ENCODE measurements around the gene SPON1. TPM values are rescaled to one million over a fixed set of nuclear protein-coding genes. Genes with fewer than 3 reads are reported as not detected.

SPON1 gene
- total RNA-seq, 1 experiment from 2014 or later, result not detected

DNA sequence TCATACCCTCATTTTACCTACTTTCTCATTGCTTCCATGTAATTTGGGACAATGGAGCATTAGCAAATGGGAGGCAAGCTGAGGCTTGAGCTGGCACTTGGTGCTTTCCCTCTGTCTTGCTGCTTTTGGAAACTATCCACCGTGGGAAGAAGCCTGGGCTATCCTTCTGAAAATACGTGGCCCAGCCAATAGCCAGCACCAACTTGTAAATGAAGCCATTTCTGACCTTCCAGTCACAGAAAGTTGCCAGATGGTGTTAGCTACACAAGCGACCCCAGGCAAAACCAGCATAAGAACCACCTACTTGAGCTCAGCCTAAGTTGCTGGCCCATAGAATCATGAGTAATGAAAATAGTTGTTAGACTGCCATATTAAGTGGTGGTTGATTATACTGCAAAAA is 18.5 kb upstream of the SPON1 start:
- DNase-seq (ENCODE audit: low read depth), result peak; percentile 53

DNA sequence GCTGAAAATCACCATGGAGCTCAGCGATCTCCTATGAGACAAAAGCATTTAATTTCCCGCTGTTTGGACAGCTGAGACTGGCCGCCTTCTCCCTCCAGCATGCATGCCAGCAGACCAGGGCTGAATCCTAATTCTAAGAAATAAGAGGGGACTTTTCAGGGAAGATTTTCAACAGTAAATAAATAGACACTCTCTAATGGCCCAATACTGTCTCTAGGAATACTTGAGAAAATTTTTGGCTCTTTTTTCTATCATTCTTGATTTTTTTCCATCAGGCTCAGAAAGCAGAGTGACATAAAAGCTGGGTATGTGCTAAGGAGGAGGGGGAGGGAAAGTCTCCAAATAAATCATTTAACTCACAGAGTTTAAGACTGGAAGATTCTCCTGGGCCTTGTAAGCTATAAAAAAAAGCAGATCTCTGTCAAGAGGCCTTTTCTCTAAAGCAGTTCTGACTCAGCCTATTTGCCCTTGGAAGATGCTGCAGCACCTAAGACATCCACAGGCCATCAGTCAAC is 17.6 kb upstream of the SPON1 start:
- DNase-seq (ENCODE audit: low read depth), result no peak

DNA sequence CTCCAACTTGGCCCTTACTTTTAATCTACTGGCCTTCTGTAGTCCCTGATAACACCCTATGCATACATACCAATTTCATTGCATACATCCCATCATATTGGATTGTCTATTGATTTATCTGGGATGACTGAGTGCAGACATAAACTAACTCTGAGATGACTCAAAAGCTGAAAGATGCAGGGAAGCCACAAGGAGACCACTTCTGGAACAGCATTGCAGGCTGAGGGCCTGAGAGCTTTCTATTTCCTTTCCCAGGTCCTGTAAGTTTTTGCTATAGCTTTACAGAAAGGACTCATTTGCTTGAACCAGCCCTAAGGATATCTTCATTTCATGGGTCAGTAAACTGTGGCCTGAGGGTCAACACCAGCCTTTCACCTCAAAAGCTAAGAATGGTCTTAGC is 15.1 kb upstream of the SPON1 start:
- no peak for DNase-seq (ENCODE audit: low read depth)

DNA sequence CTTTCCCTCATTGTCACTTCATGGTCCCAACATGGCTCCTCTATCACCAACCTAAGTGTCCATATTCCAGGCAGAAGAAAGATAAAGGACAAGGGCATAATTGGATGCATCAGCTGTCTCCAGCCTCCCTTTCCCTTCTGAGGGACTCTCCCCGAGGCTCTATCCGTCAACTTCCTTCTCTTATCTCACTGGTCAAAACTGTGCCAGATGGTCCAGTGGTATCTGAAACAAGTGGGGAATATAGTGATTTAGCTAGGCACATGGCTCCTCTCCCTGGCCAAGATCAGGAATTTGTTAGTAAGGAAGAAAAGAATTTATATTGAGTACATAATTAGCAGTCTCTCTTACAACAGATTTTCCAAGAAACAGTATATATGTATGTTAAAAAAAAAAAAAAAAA is 12.6 kb upstream of the SPON1 start:
- DNase-seq (ENCODE audit: low read depth), result peak; percentile 77

DNA sequence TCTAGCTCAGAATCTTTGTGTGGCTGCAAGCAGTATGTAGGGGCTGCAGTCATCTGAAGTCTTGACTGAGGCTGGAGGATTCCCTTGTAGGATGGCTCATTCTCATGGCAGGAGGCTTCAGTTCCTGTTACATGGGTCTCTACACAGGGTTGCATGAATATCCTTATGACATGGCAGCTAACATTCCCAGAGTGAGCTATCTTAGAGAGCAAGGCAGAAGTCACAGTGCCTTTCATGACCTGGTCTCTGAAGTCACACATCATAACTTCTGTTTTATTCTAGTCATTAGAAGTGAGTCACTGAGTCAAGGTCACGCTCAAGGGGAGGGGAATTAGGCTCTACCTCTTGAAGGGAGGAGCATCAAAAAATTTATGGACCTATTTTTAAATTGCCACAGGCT is 10.3 kb upstream of the SPON1 start:
- DNase-seq (ENCODE audit: low read depth), result no peak

DNA sequence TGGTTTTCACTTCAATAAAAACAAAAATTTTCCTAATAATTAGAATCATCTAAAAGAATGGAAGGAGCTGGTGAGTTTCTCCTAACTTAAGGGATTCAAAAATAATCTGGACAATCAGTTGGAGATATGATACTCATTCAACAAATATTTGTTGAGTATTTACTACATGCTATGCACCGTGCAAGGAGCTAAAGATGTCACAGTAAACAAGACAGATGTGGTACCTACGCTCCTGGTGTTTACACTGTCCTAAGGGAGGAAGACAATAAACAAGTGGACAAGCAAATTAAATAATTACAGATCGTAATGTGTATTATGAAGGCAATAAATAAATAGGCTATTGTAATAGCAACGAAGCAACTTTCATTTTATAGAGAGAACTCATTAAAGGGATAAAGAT is 9.9 kb upstream of the SPON1 start:
- DNase-seq (ENCODE audit: low read depth), result no peak

DNA sequence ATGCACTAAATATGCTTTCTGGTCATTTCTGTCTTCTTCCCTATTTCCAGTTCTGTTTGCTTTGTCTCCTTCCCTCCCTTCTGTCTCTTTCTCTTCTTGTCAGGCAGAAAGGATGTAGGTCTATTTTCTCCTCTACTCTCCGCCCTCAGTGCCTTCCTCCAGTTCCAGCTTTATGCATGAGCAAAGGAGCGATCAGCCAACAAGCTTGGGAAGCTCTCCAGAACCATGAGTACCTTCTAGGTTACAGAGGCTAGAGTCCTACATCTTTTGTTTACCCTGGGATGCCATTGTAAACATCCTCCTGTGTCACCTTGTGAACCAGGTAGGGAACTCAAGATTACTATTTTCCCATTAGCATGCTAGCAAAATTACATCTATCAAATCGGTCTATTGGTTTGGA is 7.9 kb upstream of the SPON1 start:
- DNase-seq (ENCODE audit: low read depth), result no peak

DNA sequence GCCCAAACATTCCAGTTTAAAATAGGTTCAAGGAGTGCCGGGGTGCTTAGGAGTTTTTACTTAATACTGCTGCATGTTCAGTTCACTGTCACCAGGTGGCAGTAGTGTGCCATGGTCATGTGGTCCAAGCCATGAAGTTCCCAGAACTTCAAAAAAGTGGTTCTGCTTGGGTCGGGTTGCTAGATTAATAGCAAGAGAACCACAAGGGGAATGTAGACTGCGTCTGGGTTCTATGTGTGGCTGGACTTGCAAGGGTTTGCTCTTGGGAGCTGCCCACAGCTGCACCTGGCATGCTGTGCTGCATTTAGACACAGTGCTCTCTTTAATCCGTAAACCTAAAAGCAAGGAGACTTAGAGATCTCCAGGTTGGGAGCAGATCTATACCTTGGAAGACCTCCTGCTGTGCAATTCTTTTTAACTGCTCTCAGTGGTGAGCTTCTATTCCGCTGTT is 6.5 kb upstream of the SPON1 start:
- peak; percentile 47 for DNase-seq (ENCODE audit: low read depth)

DNA sequence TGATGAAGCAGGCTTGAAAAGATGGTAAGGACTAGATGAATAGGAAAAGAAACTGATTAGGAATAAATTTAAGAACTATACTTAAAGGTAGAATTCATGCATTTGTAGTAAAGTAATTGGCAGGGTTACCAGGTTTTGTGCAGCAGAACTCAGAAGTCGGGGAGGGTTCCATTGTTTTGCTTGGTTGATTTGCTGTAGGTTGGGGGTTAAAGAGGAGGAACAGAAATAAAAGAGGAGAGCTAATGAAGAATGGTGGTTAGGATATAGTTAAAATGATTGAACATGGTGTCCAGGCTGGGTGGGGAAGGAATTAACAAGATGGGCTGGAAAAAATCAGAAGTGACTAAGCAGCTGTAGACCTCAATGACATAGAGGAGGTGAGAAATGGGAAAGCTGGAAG is 5.5 kb upstream of the SPON1 start:
- no peak for DNase-seq (ENCODE audit: low read depth)

DNA sequence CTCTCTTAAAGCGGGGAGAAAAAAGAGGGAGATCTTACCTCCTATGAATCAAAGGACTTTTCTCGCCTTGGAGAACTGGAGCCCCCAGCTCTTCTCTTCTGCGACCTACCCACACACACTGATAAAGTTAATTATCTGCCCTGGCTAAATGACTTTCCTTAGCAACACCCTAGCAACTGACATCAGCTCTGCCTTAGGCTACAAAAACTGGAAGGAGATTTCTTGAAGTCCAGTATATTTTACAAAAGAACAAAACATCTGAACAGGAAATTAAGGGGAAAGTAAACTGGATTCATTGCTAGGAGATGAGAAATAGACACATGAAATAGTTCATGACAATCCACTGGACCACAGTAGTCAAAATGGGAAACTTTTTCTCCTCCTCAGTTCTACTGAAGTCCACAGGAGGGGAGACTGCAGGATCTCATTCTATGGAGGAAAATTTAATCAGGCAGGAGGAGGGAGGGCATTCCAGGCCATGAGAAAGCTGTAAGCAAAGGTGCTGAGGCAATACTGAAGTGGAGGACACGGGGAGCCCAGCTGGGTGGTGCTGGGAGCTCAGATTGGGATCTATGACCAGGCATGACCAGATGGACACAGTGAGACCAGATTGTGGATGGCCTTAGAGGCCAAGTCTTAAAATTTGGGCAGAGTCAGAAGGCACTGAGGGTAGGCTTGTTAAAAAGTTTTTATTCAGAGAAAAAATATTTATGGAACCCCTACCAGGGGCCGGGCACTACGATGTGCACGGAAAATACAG is 3.7 kb upstream of the SPON1 start:
- DNase-seq (ENCODE audit: low read depth), result no peak

DNA sequence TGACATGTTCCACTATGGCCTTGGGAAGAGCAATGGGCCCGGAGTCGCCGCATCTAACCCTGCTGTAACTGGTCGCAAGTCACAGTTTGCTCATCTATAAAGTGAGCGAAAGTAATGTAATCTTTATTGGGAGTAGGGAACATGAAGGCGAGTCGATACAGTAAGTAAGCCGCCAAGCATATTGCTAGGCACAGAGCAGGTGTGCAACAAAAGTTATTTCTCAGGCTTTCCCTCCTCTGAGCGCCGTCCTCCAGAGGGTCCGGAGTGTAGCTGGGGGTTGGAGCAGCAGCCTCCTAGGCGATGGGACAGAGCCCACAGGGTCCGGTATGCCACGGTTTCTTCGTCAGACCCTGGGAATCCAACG is 343 bp upstream of the SPON1 start:
- DNase-seq (ENCODE audit: low read depth), result no peak

DNA sequence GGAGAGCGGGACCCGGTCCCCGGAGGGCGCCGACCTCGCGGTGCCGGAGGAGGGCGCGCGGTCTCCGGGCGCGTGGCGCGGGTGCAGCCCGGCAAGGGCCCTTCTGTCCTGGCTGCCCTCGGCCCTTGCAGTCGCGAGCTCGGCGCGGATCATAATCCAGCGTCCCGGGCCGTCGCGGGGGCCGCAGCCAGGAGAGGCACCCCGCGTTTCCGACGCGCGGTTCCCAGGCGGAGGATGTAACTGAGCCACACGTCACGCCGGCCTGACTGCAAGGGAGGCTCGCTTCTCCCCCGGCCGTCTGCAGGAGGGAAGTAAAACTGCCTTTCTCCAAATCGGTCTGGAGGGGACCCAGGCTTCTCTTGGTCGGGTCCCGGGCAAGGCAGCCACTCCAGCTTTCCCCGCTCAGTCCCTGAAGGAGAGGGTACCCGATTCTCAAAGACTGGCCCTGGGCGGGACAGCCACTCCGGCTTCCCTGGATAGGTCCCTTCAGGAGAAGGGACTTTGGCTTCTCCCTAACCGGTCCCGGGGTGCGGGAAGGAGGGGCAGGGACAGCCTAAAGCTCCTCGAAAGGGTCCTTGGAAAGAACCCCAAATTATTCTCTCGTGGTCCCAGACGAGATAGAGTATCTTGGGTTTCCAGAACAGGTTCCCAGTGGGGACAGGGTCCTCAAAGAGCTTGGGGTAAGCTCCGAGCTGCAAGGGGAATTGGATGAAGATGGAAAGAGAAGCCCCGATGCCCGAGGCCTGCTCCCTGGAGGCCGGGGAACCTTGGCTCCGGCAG is 836 bp downstream of the SPON1 start:
- DNase-seq (ENCODE audit: low read depth), result no peak

DNA sequence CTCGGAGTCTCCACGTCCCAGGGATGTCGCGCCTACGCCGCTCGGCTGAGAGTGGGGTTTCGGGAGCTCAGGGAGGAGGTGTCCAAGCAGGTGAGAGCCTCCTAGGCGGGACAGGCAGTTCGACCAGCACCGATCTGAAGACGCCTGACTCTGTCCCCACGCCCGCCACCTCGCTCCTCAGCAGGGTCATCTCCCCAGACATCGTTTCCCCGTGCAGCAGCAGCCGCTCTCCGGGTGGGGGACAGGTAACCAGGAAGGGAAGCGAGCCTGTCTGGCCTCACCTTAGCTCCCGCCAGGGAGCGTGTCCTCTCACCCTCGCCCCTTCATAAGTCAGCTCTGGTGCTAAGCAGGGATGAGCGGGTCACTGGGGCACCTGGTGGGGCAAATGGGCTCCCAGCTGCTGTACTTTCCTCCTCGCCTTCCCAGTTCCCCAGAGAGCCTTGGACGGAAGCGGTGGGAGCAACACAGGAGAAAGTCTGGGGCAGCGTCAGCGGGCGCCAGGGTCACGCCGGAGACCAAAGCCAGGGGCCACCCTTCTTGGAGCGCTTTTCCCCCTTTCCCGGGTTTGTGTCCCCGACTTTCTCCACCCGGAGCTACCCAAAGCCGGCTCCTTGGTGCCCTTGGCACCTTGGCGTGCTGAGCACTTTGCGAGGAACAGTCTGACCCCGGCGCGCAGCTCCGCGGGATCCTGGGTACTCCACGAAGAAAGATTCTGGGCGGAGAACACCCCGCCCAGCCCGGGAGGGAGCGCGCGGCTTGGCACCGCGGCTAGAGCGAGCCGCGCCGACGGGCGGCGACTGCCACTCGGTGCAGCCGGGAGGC is 1.6 kb downstream of the SPON1 start:
- no peak for DNase-seq (ENCODE audit: low read depth)

DNA sequence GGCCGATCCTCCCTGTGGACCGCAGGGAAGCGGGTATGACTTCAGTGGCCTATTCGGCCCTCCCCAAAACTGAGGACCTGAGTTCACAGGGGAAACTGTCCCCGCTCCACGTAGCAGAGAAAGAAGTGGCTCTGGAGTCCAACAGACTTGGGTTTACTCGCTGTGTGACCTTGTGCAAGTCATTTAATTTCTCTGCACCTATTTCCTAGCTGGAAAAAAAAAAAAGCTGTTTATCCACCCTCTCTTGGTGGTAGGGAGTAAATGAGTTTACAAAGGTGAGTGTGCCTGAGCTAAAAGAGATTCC is 2.2 kb downstream of the SPON1 start:
- no peak for DNase-seq (ENCODE audit: low read depth)

DNA sequence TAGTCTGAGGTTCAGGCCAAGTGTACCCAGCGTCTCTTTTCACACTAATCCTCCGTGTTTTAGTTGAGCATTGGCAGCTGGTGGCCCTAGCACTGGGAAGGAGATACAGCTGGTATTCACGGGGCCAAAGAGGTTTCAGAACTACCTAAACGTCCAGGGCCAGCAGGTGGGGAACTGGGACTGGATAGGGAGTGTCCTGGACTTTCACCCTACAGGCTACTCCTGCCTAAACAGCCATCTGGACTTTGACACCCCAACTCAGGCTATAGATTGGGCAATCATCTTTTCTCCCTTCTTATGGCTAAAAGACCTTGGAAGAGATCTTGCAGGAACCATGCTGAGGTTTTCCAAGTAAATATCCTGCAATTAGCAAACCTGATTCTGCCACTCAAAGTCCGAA is 2.8 kb downstream of the SPON1 start:
- no peak for DNase-seq (ENCODE audit: low read depth)

DNA sequence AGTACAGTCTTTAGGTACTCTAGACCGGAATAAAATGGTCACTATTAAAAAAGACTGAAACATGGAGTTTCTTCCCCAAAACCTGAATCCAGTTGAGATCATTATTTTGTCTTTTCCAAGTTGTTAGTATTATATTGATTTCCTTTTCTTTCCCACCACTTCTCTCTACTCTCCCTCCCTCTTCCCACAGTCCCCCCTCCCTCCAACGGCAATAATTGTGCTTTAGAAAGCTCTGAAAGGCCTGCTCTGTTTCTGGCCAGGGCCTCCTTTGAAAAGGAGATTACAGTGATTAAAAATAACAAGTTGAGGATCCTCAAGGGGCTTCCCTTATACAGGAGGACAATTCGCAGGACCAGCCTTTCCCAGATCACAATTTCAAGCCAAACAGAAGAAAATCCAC is 3.5 kb downstream of the SPON1 start:
- DNase-seq (ENCODE audit: low read depth), result no peak

DNA sequence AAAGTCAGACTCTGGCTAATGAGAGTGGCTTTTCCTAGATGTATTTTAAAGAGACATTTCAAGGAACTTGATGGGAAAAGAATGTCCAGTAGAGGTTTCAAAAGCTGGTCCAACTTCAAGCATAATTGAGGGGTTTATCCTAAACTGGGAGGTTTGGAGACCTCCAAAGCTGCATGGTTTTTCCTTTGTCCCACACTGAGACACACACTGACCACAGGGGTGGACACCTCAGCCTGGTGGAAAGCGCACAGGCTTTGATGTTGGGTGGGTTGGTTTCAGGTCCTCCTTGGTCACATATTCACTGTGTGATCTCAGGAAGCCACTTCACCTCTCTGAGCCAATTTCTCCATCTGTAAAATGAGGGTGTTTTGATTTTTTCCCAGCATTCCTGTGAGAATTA is 4.0 kb downstream of the SPON1 start:
- no peak for DNase-seq (ENCODE audit: low read depth)

DNA sequence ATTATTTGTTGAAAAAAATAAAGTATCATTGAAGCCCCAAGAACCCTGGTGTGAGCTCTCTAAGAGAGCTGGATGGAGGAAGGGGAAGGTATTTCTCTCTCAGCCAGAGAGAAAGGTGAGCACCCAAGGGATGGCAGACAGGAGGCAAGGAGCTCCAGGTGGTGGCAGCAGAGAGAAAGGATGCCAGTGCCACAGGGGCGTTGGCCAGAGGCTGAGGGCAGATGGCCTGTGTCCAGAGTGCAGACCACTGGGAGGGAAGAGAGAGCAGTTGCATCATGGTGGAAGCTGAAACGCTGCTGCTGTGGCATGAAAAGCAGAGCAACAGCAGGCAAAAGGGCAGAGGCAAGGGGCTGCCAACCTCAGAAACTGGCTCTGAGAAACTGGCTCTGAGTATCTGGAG is 8.5 kb downstream of the SPON1 start:
- no peak for DNase-seq (ENCODE audit: low read depth)

DNA sequence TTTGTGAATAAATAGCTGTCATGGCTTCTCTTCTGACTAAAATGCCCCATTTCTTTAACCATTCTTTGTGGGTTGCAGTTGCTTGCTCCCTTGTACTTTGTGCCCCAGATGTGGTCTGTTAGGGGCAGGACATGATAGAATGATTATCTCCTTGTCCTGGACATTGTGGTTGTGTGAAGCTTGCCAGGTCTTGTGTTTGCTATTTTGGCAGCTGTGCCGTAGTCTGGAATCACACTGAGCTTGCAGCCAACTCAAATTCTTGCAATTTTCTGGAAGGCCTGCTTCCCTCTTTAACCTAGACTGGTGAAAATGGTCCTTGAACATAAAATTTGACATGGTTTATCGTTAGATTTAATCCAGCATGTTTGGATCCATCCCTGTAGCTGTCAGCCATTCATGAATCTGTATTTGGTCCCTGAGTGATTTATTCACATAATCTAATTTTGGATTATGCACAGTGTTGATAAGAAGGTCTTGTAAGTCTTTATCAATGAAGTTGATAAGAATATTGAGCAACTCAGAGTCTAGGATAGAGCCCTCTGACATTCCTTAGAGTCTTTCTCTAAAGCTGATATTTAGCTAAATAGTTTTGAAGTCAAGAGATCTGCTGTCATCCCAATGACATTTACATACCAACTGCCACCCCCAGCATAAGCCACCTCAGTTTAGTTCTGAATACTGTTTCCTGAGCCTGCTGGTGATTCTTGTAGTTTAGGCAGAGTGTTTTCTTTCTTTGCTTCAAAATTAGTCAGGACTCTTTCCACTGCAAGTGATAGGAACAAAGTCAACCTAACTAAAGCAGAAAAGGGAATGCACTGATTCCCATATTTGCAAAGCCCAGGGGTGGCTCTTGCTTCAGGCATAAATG is 9.8 kb downstream of the SPON1 start:
- DNase-seq (ENCODE audit: low read depth), result no peak

DNA sequence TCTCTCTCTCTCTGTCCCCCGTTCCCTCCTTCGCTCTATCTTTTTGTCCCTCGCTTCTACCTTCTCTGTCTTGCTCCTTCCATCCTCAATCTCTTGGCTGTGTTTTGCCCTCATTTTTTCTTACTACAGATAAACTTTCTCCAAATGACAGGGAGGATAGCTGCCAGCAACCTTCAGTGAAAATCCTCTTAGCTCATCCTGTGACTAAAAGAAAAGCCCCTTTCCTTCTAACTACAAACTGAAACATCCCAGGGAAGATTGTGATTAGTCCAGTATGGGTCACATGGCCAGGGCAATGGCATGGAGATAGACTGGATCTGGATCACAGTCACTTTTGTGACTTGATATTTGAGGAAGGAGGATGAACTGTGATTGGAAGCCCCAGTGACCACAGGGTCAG is 10.4 kb downstream of the SPON1 start:
- no peak for DNase-seq (ENCODE audit: low read depth)

DNA sequence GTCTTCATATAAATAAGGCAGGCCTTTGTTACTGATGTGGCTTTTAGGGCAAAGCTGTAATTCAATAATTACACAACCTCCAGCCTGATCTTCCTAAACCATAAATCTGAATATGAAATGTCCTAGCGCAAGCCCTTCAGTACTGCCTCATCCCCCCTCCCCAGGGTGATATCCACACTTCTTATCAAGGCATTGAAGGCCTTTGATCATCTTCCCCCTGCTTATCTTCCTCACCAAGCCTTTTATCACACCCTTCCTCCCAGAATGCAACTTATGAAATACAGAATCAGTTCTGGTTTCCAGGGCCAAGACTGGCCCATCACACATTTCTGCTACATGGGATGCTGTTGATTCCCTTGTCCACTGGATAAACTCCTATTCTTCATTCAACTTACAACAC is 12.1 kb downstream of the SPON1 start:
- DNase-seq (ENCODE audit: low read depth), result no peak

All from RPMI7951 (cell line).